Caco-2 (cell line): ENCODE data around the gene TSPAN4. TPM values are rescaled to one million over a fixed set of nuclear protein-coding genes. Genes with fewer than 3 reads are reported as not detected.

Source experiments
- BruUV-seq: library from RNA; stranded (reverse); fragments of 400-500 nt; replicated peaks from 2 replicates; lab custom pipeline; 2021; lab: Mats Ljungman, UMichigan
- CTCF ChIA-PET: fragments of 300-600 bp; sonication (Branson Sonifier 250); formaldehyde crosslinking; loops from one replicate; lab custom pipeline; 2022; ENCODE audit warnings: antibody characterized with exemption; lab: Charles Lee
- POLR2A ChIA-PET: fragments of 300-600 bp; sonication (Branson Sonifier 250); formaldehyde crosslinking; loops from one replicate; lab custom pipeline; 2022; ENCODE audit warnings: antibody characterized with exemption; lab: Charles Lee
- DNase-seq, 2 experiments: peaks; one replicate each; pipeline versions ENCODE4 v3.0.0 to v3.0.0-alpha.2; 2020 to 2022
- H3K27me3 ChIP-seq: replicated peaks from 2 replicates; pipeline ENCODE4 v1.6.0; 2011; ENCODE audit warnings: low read length; ENCODE audit not compliant: control insufficient read depth, insufficient read depth
- H3K36me3 ChIP-seq: 2 replicates; pipeline ENCODE4 v1.5.1; 2011; ENCODE audit warnings: low read length; ENCODE audit not compliant: control insufficient read depth, insufficient read depth
- H3K4me1 ChIP-seq: fragments of 250-450 bp; sonication (Bioruptor Pico); 2 replicates; pipeline ENCODE4 v1.5.1; 2020; ENCODE audit warnings: mild to moderate bottlenecking
- H3K4me3 ChIP-seq: 2 replicates; pipeline ENCODE4 v1.5.1; 2011; ENCODE audit warnings: low read depth, mild to moderate bottlenecking, control low read depth, low read length
- H3K9me3 ChIP-seq: fragments of 250-450 bp; sonication (Bioruptor Pico); 2 replicates; pipeline ENCODE4 v1.5.1; 2020; ENCODE audit warnings: mild to moderate bottlenecking, moderate library complexity
- H3K27ac Mint-ChIP-seq: one replicate; pipeline ENCODE4 v1.8.0; 2022; ENCODE audit warnings: mixed read lengths; ENCODE audit not compliant: unreplicated experiment
- H3K27me3 Mint-ChIP-seq: one replicate; pipeline ENCODE4 v1.8.0; 2022; ENCODE audit warnings: mixed read lengths; ENCODE audit not compliant: insufficient read depth, unreplicated experiment
- H3K36me3 Mint-ChIP-seq: one replicate; pipeline ENCODE4 v1.8.0; 2022; ENCODE audit warnings: mild to moderate bottlenecking, mixed read lengths; ENCODE audit not compliant: insufficient read depth, unreplicated experiment
- H3K4me1 Mint-ChIP-seq: one replicate; pipeline ENCODE4 v1.8.0; 2022; ENCODE audit warnings: low read depth, mixed read lengths; ENCODE audit not compliant: unreplicated experiment
- H3K4me3 Mint-ChIP-seq: one replicate; pipeline ENCODE4 v1.8.0; 2022; ENCODE audit warnings: mild to moderate bottlenecking, moderate library complexity, mixed read lengths; ENCODE audit not compliant: unreplicated experiment
- H3K9me3 Mint-ChIP-seq: one replicate; pipeline ENCODE4 v1.8.0; 2022; ENCODE audit warnings: mixed read lengths; ENCODE audit not compliant: unreplicated experiment
- intact Hi-C: fragments of 100-400 bp; cut with micrococcal nuclease; formaldehyde crosslinking; loops from one replicate; pipeline ENCODE4 v1.10.0; 2022; ENCODE audit not compliant: unreplicated experiment
- total RNA-seq: library from RNA; stranded (reverse); gene quantifications from 2 replicates; pipeline ENCODE4 v1.2.3, GENCODE V29; 2022
- TF ChIP-seq, protein P1 (sequence below), 2 experiments: fragments of 200-600 bp in 1 of 2; IDR thresholded peaks; 1 replicate in 1 of 2; 2 replicates in 1 of 2; pipeline versions ENCODE4 v1.5.1 to v1.8.0; 2011 to 2022; ENCODE audit warnings: antibody characterized with exemption in 1 of 2, control low read depth in 1 of 2, inconsistent platforms in 1 of 2, low read depth in 1 of 2, low read length in 1 of 2, mild to moderate bottlenecking in 1 of 2, moderate library complexity in 1 of 2; ENCODE audit not compliant: insufficient read depth in 1 of 2, severe bottlenecking in 1 of 2, unreplicated experiment in 1 of 2

TSPAN4 gene
- total RNA-seq, 1 experiment from 2014 or later = 95.9 TPM

DNA sequence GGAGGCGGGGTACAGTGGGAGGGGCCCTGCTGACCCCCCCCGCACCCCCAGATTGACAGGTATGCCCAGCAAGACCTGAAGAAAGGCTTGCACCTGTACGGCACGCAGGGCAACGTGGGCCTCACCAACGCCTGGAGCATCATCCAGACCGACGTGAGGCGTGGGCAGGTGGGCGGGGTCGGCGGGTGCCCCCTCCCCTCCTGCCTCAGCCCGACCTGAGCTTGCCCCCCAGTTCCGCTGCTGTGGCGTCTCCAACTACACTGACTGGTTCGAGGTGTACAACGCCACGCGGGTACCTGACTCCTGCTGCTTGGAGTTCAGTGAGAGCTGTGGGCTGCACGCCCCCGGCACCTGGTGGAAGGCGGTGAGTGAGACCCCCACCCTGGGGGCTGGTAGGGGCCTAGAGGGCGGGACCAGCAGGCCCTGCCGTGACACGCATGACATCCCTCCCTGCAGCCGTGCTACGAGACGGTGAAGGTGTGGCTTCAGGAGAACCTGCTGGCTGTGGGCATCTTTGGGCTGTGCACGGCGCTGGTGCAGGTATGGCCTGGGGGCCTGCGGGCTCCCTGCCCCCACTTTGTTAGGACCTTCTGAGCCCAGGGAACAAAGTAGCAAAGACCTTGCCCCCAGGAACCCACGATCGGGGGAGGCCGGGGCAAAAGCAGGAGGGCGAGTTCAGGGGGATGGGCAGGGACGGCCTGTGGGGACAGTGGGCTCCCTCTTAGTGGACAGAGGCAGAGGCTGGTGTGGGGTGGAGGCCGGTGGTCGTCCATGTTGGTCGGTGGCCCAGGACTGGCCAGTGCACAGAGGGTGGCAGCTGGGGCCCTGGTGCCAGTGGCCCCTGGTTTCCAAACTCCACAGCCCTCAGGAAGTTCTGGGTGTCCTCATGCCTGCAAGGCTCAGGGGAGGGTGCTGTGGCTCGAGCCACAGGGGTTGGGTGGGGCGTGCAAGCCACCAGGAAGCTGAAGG is 23.1 kb downstream of the TSPAN4 start:
- no peaks in the 10 kb centered on the region for H3K4me1 ChIP-seq
- POLR2A ChIA-PET = interaction anchor here (0.8 kb wide), 1 partner anchor 9 kb away, joined by 8 read pairs; no protein-coding TSS in a partner anchor

DNA sequence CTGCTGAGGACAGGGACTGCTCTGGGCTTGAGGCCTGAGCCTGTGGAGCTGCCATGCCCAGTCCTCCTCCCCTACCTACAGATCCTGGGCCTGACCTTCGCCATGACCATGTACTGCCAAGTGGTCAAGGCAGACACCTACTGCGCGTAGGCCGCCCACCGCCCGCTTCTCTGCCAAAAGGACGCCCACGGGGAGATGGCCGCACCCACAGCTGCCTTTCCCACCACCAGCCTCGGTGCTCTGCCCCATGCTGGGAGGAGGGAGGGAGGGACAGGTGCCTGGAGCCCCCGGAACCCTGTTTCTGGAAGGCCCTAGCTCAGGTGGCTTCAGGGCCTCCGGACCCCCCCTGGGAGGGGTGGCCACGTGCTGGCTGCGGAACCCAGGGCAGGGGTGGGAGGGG is 23.8 kb downstream of the TSPAN4 start:
- TF ChIP-seq, protein P1, sequence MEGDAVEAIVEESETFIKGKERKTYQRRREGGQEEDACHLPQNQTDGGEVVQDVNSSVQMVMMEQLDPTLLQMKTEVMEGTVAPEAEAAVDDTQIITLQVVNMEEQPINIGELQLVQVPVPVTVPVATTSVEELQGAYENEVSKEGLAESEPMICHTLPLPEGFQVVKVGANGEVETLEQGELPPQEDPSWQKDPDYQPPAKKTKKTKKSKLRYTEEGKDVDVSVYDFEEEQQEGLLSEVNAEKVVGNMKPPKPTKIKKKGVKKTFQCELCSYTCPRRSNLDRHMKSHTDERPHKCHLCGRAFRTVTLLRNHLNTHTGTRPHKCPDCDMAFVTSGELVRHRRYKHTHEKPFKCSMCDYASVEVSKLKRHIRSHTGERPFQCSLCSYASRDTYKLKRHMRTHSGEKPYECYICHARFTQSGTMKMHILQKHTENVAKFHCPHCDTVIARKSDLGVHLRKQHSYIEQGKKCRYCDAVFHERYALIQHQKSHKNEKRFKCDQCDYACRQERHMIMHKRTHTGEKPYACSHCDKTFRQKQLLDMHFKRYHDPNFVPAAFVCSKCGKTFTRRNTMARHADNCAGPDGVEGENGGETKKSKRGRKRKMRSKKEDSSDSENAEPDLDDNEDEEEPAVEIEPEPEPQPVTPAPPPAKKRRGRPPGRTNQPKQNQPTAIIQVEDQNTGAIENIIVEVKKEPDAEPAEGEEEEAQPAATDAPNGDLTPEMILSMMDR (IDR thresholded peaks at IDR 0.05; ENCODE audit: insufficient read depth in 1 of 2, low read depth in 1 of 2, low read length in 1 of 2, severe bottlenecking in 1 of 2, unreplicated experiment in 1 of 2) = no peak
- BruUV-seq = no TSS peak
- Histone ChIP-seq H3K4me3 (no peak overlapping the region), H3K36me3 (no peaks in the 10 kb centered on the region; the same call in 1 of the 2 replicates), H3K27me3 (no peaks in the 10 kb centered on the region), H3K9me3 (no peaks in the 10 kb centered on the region), H3K4me1 (no peaks in the 10 kb centered on the region)
- DNase-seq = no peak
- Mint-ChIP-seq H3K27me3 (no peaks in the 10 kb centered on the region), H3K4me3 (no peak overlapping the region), H3K36me3 (peaks cover 95% of the 10 kb centered on the region), H3K27ac (no peak overlapping the region), H3K4me1 (no peaks in the 10 kb centered on the region), H3K9me3 (no peaks in the 10 kb centered on the region)
- intact Hi-C loops = no loop called here
- ChIA-PET CTCF (no interaction called here), POLR2A (interaction anchor here (0.8 kb wide), 1 partner anchor 10 kb away, joined by 8 read pairs; no protein-coding TSS in a partner anchor)

More for the DNA sequence above, 23.1 kb downstream of the TSPAN4 start:
- Mint-ChIP-seq H3K27ac (no peak overlapping the region), H3K4me3 (no peak overlapping the region), H3K27me3 (no peaks in the 10 kb centered on the region), H3K36me3 (peaks cover 96% of the 10 kb centered on the region), H3K9me3 (no peaks in the 10 kb centered on the region), H3K4me1 (no peaks in the 10 kb centered on the region)
- no peak for DNase-seq
- no peaks in the 10 kb centered on the region for H3K9me3 ChIP-seq
- no TSS peak for BruUV-seq
- H3K36me3 ChIP-seq = no peaks in the 10 kb centered on the region; the same call in 1 of the 2 replicates
- TF ChIP-seq, protein P1 (IDR thresholded peaks at IDR 0.05; ENCODE audit: insufficient read depth in 1 of 2, low read depth in 1 of 2, low read length in 1 of 2, severe bottlenecking in 1 of 2, unreplicated experiment in 1 of 2) = no peak
- intact Hi-C loops = no loop called here
- H3K4me3 ChIP-seq = no peak overlapping the region
- CTCF ChIA-PET = no interaction called here
- H3K27me3 ChIP-seq = no peaks in the 10 kb centered on the region

DNA sequence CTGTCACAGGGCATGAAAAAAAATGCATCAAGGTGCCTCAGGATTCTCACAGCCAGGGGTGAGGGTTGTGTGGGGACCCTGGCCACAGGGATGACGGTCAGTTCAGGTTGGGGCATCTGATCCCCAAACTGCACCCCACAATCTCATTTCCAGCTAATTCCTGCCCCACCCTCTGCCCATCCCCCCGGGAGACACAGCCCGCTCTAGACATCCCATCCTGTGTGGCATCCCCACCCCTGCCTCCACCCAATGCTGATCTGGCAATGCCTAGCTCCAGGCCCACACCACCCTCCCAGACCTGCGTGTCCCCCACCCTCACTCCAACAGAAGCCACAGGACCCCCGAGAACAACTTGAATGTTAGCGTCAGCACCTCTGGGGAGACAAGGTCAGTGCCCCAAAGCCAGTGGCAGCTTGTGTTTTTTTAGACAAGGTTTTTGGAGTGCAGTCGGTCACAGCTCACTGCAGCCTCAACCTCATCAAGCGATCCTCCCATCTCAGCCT is 25.3 kb downstream of the TSPAN4 start:
- Histone ChIP-seq H3K27me3 (no peaks in the 10 kb centered on the region), H3K9me3 (no peaks in the 10 kb centered on the region), H3K4me3 (no peak overlapping the region), H3K4me1 (no peaks in the 10 kb centered on the region), H3K36me3 (no peaks in the 10 kb centered on the region; the same call in 1 of the 2 replicates)
- DNase-seq = no peak
- ChIA-PET POLR2A (no interaction called here), CTCF (interaction anchor here (0.7 kb wide), 1 partner anchor 208 kb away, joined by 4 read pairs; no protein-coding TSS in a partner anchor)
- no peaks in the 10 kb centered on the region for H3K27me3 Mint-ChIP-seq
- no peaks in the 10 kb centered on the region for H3K9me3 Mint-ChIP-seq
- BruUV-seq = no TSS peak
- H3K4me3 Mint-ChIP-seq = no peak overlapping the region
- H3K4me1 Mint-ChIP-seq = no peaks in the 10 kb centered on the region
- no peak overlapping the region for H3K27ac Mint-ChIP-seq
- TF ChIP-seq, protein P1 (IDR thresholded peaks at IDR 0.05; ENCODE audit: insufficient read depth in 1 of 2, low read depth in 1 of 2, low read length in 1 of 2, severe bottlenecking in 1 of 2, unreplicated experiment in 1 of 2) = no peak
- intact Hi-C loops = no loop called here
- H3K36me3 Mint-ChIP-seq = peaks cover 95% of the 10 kb centered on the region
